Measurements from ENCODE around the gene SLC7A4.

Gene SLC7A4

GRCh38 chr22:21000207-21000986 is 32.0 kb downstream of the SLC7A4 start:
- DNase-seq (ENCODE audit: low read depth in 4 of 4, low spot score in 1 of 4): no peak

GRCh38 chr22:20999350-21000206 is 32.8 kb downstream of the SLC7A4 start:
- no peak for DNase-seq (ENCODE audit: low read depth in 4 of 4, low spot score in 1 of 4)

GRCh38 chr22:20998411-20999336 is 33.7 kb downstream of the SLC7A4 start:
- DNase-seq (ENCODE audit: low read depth in 4 of 4, low spot score in 1 of 4): no peak

GRCh38 chr22:20997536-20998257 is 34.7 kb downstream of the SLC7A4 start:
- no peak for DNase-seq (ENCODE audit: low read depth in 4 of 4, low spot score in 1 of 4)

GRCh38 chr22:20996598-20997535 is 35.5 kb downstream of the SLC7A4 start:
- no peak for DNase-seq (ENCODE audit: low read depth in 4 of 4, low spot score in 1 of 4)

- no peak for DNase-seq (ENCODE audit: low read depth in 4 of 4, low spot score in 1 of 4)
These were observed 36.3 kb downstream of the SLC7A4 start for GRCh38 chr22:20996031-20996410.

GRCh38 chr22:20995329-20996030 is 36.9 kb downstream of the SLC7A4 start:
- DNase-seq (ENCODE audit: low read depth in 4 of 4, low spot score in 1 of 4): no peak

- DNase-seq (ENCODE audit: low read depth in 4 of 4, low spot score in 1 of 4): no peak
These were observed 37.5 kb downstream of the SLC7A4 start for GRCh38 chr22:20994902-20995241.

- DNase-seq (ENCODE audit: low read depth in 4 of 4, low spot score in 1 of 4): no peak
These were observed 38.0 kb downstream of the SLC7A4 start for GRCh38 chr22:20994128-20994901.

- DNase-seq (ENCODE audit: low read depth in 4 of 4, low spot score in 1 of 4): no peak
These were observed 38.8 kb downstream of the SLC7A4 start for GRCh38 chr22:20993304-20994127.

GRCh38 chr22:20992456-20993303 is 39.7 kb downstream of the SLC7A4 start:
- no peak for DNase-seq (ENCODE audit: low read depth in 4 of 4, low spot score in 1 of 4)

- no peak for DNase-seq (ENCODE audit: low read depth in 4 of 4, low spot score in 1 of 4)
These were observed 40.3 kb downstream of the SLC7A4 start for GRCh38 chr22:20992056-20992442.

- DNase-seq (ENCODE audit: low read depth in 4 of 4, low spot score in 1 of 4): no peak
These were observed 40.9 kb downstream of the SLC7A4 start for GRCh38 chr22:20991252-20992055.

GRCh38 chr22:20990184-20991180 is 41.9 kb downstream of the SLC7A4 start:
- DNase-seq (ENCODE audit: low read depth in 4 of 4, low spot score in 1 of 4): no peak
